Measurements from ENCODE around the gene NUSAP1.
"Not testable (repeated sequence)": the region's sequence is repeated elsewhere in the genome, so short reads cannot be mapped to it uniquely, and the experiment has no call there.

Gene NUSAP1

GRCh38 chr15:41423979-41424659, 91.4 kb downstream of the NUSAP1 start:
- peaks cover 92% of the 10 kb centered on the region for H3K79me2 ChIP-seq (ENCODE audit: insufficient read depth, low read length)
- ATAC-seq (ENCODE audit: insufficient read depth, low read depth) (no peak), DNase-seq (no peak)
- no peak overlapping the region for H3K9ac ChIP-seq (ENCODE audit: low read depth, low read length)
- no peaks in the 10 kb centered on the region for H3K27me3 ChIP-seq (ENCODE audit: insufficient read depth, low read length, poor library complexity)
- no peak for TF ChIP-seq CTCF (IDR thresholded peaks at IDR 0.05; ENCODE audit: borderline replicate concordance, extremely low read depth, low read length, poor library complexity, severe bottlenecking)
- TF ChIP-seq EZH2 (IDR thresholded peaks at IDR 0.05; ENCODE audit: borderline replicate concordance, low read depth, low read length, severe bottlenecking), result no peak
- no peaks in the 10 kb centered on the region for H3K9me3 ChIP-seq (ENCODE audit: insufficient read depth, low read length, severe bottlenecking)
- no peak overlapping the region for H3K27ac ChIP-seq (ENCODE audit: low read length)
- H2AFZ ChIP-seq (ENCODE audit: low read depth, low read length), result no peak overlapping the region
- H3K4me3 ChIP-seq (ENCODE audit: low read depth in 1 of 2, low read length in 2 of 2), result no peak overlapping the region
- peaks cover 17% of the 10 kb centered on the region for H4K20me1 ChIP-seq (ENCODE audit: insufficient read depth, low read length)
- no peak overlapping the region for H3K4me2 ChIP-seq (ENCODE audit: insufficient read depth, low read length)
- H3K36me3 ChIP-seq (ENCODE audit: insufficient read depth, low read length), result no peaks in the 10 kb centered on the region
- H3K4me1 ChIP-seq (ENCODE audit: insufficient read depth, low read length), result peaks cover 10% of the 10 kb centered on the region; the same call in 1 of the 2 replicates

GRCh38 chr15:41424809-41425208, 92.1 kb downstream of the NUSAP1 start:
- Histone ChIP-seq H3K9me3 (ENCODE audit: insufficient read depth, low read length, severe bottlenecking) (no peaks in the 10 kb centered on the region), H3K27me3 (ENCODE audit: insufficient read depth, low read length, poor library complexity) (no peaks in the 10 kb centered on the region), H3K4me1 (ENCODE audit: insufficient read depth, low read length) (peaks cover 4% of the 10 kb centered on the region; the same call in 1 of the 2 replicates), H2AFZ (ENCODE audit: low read depth, low read length) (no peak overlapping the region), H3K79me2 (ENCODE audit: insufficient read depth, low read length) (peaks cover 92% of the 10 kb centered on the region), H3K4me2 (ENCODE audit: insufficient read depth, low read length) (no peak overlapping the region), H3K36me3 (ENCODE audit: insufficient read depth, low read length) (peaks cover 2% of the 10 kb centered on the region; the same call in 1 of the 2 replicates), H3K27ac (ENCODE audit: low read length) (no peak overlapping the region), H4K20me1 (ENCODE audit: insufficient read depth, low read length) (peaks cover 22% of the 10 kb centered on the region), H3K9ac (ENCODE audit: low read depth, low read length) (no peak overlapping the region), H3K4me3 (ENCODE audit: low read depth in 1 of 2, low read length in 2 of 2) (no peak overlapping the region)
- DNase-seq (no peak), ATAC-seq (ENCODE audit: insufficient read depth, low read depth) (no peak)
- no peak for TF ChIP-seq CTCF (IDR thresholded peaks at IDR 0.05; ENCODE audit: borderline replicate concordance, extremely low read depth, low read length, poor library complexity, severe bottlenecking)
- TF ChIP-seq EZH2 (IDR thresholded peaks at IDR 0.05; ENCODE audit: borderline replicate concordance, low read depth, low read length, severe bottlenecking), result no peak

- not testable (repeated sequence) for H3K9me3 ChIP-seq (ENCODE audit: insufficient read depth, low read length, severe bottlenecking); H3K4me2 ChIP-seq (ENCODE audit: insufficient read depth, low read length); H3K4me1 ChIP-seq (ENCODE audit: insufficient read depth, low read length); H3K27ac ChIP-seq (ENCODE audit: low read length); H3K9ac ChIP-seq (ENCODE audit: low read depth, low read length); H2AFZ ChIP-seq (ENCODE audit: low read depth, low read length); H3K36me3 ChIP-seq (ENCODE audit: insufficient read depth, low read length); DNase-seq; ATAC-seq (ENCODE audit: insufficient read depth, low read depth); H3K27me3 ChIP-seq (ENCODE audit: insufficient read depth, low read length, poor library complexity); H3K4me3 ChIP-seq (ENCODE audit: low read depth in 1 of 2, low read length in 2 of 2)
- Histone ChIP-seq H4K20me1 (ENCODE audit: insufficient read depth, low read length) (peaks cover 17% of the 10 kb centered on the region), H3K79me2 (ENCODE audit: insufficient read depth, low read length) (peaks cover 90% of the 10 kb centered on the region)
Observed at GRCh38 chr15:41425907-41426306, 93.2 kb downstream of the NUSAP1 start.

- Histone ChIP-seq H2AFZ (ENCODE audit: low read depth, low read length) (no peak overlapping the region), H3K79me2 (ENCODE audit: insufficient read depth, low read length) (peaks cover 89% of the 10 kb centered on the region), H3K9me3 (ENCODE audit: insufficient read depth, low read length, severe bottlenecking) (no peaks in the 10 kb centered on the region), H3K36me3 (ENCODE audit: insufficient read depth, low read length) (peaks cover 10% of the 10 kb centered on the region; the same call in 1 of the 2 replicates), H4K20me1 (ENCODE audit: insufficient read depth, low read length) (peaks cover 16% of the 10 kb centered on the region; the same call in 1 of the 2 replicates), H3K4me1 (ENCODE audit: insufficient read depth, low read length) (peaks cover 1% of the 10 kb centered on the region; the same call in 1 of the 2 replicates), H3K27ac (ENCODE audit: low read length) (no peak overlapping the region), H3K4me3 (ENCODE audit: low read depth in 1 of 2, low read length in 2 of 2) (no peak overlapping the region), H3K4me2 (ENCODE audit: insufficient read depth, low read length) (no peak overlapping the region), H3K9ac (ENCODE audit: low read depth, low read length) (no peak overlapping the region), H3K27me3 (ENCODE audit: insufficient read depth, low read length, poor library complexity) (no peaks in the 10 kb centered on the region)
- no peak for DNase-seq
- TF ChIP-seq EZH2 (IDR thresholded peaks at IDR 0.05; ENCODE audit: borderline replicate concordance, low read depth, low read length, severe bottlenecking) (no peak), CTCF (IDR thresholded peaks at IDR 0.05; ENCODE audit: borderline replicate concordance, extremely low read depth, low read length, poor library complexity, severe bottlenecking) (no peak)
- ATAC-seq (ENCODE audit: insufficient read depth, low read depth), result no peak
Observed at GRCh38 chr15:41429003-41429890, 96.6 kb downstream of the NUSAP1 start.

Data from DND-41 (cell line).